Measurements from ENCODE around the gene GPX3. TPM values are rescaled to one million over a fixed set of nuclear protein-coding genes. Genes with fewer than 3 reads are reported as not detected.

The GPX3 gene
- total and polyA plus RNA-seq, 2 experiments from 2014 or later = 28.0 to 48.9 TPM

GRCh38 chr5:151024440-151025249 lies 4.3 kb downstream of the GPX3 start:
- no peak overlapping the region for H3K4me2 ChIP-seq
- H3K27me3 Mint-ChIP-seq (ENCODE audit: insufficient read depth, low read depth, poor library complexity) = peaks cover 14% of the 10 kb centered on the region
- peaks cover 3% of the 10 kb centered on the region; the same call in 1 of the 2 replicates for H4K20me1 ChIP-seq (replicated peaks; ENCODE audit: insufficient read depth)
- H3K4me1 Mint-ChIP-seq = no peaks in the 10 kb centered on the region; the same call in 1 of the 3 replicates
- no peak overlapping the region for H3K4me3 Mint-ChIP-seq
- peaks cover 12% of the 10 kb centered on the region; the same call in 1 of the 2 replicates for H3K27me3 ChIP-seq (ENCODE audit: insufficient read depth)
- no peak overlapping the region for H3K27ac Mint-ChIP-seq
- H3K4me1 ChIP-seq (ENCODE audit: insufficient read depth) = peaks cover 4% of the 10 kb centered on the region; the same call in 1 of the 2 replicates
- DNase-seq (ENCODE audit: low spot score) = no peak
- no peaks in the 10 kb centered on the region for H3K9me2 ChIP-seq (ENCODE audit: insufficient read depth)
- H3K27ac ChIP-seq (ENCODE audit: low read depth) = no peak overlapping the region
- peaks cover 7% of the 10 kb centered on the region; the same call in 2 of the 3 replicates for H3K36me3 Mint-ChIP-seq (ENCODE audit: low read depth)
- no peak for TF ChIP-seq CREB1 (CRISPR knock-in tag; IDR thresholded peaks at IDR 0.05; ENCODE audit: low read depth)
- TF ChIP-seq EZH2 (IDR thresholded peaks at IDR 0.05; ENCODE audit: low read depth, unreplicated experiment) = no peak
- no peak for TF ChIP-seq STAT1 (IDR thresholded peaks at IDR 0.05; ENCODE audit: unreplicated experiment)
- no peak for TF ChIP-seq ZNF331 (CRISPR knock-in tag; IDR thresholded peaks at IDR 0.05; ENCODE audit: low read depth)
- TF ChIP-seq JUNB (IDR thresholded peaks at IDR 0.05; ENCODE audit: unreplicated experiment) = no peak
- no peak for TF ChIP-seq CTCF (conservative IDR thresholded peaks at IDR 0.05; ENCODE audit: low read depth in 2 of 2)
- TF ChIP-seq POLR2AphosphoS5 (IDR thresholded peaks at IDR 0.05; ENCODE audit: low read depth) = no peak
- TF ChIP-seq EZH2phosphoT487 (IDR thresholded peaks at IDR 0.05; ENCODE audit: unreplicated experiment) = no peak
- TF ChIP-seq REST (IDR thresholded peaks at IDR 0.05; ENCODE audit: unreplicated experiment) = no peak
- TF ChIP-seq ZNF114 (CRISPR knock-in tag; IDR thresholded peaks at IDR 0.05) = no peak
- TF ChIP-seq NANOG (IDR thresholded peaks at IDR 0.05; ENCODE audit: borderline replicate concordance) = no peak
- no peak for TF ChIP-seq ZNF462 (CRISPR knock-in tag; IDR thresholded peaks at IDR 0.05)
- no peak for TF ChIP-seq ETS1 (IDR thresholded peaks at IDR 0.05)
- H2AFZ ChIP-seq = no peak overlapping the region
- H3K9me3 Mint-ChIP-seq = no peaks in the 10 kb centered on the region
- no peak for ATAC-seq
- H3K4me3 ChIP-seq = no peak overlapping the region
- H3F3A ChIP-seq (replicated peaks; ENCODE audit: low read depth) = no peaks in the 10 kb centered on the region
- H3K79me2 ChIP-seq (replicated peaks; ENCODE audit: insufficient read depth) = no peaks in the 10 kb centered on the region
- H3K36me3 ChIP-seq (ENCODE audit: insufficient read depth) = no peaks in the 10 kb centered on the region
